NCI-H2227 (cell line): ENCODE data around the gene ADGRD1.
"Not testable (repeated sequence)": the region's sequence is repeated elsewhere in the genome, so short reads cannot be mapped to it uniquely, and the experiment has no call there.

ENCODE experiments used
- DNase-seq: peaks from one replicate; lab custom pipeline; 2025; ENCODE audit not compliant: unreplicated experiment; lab: John Stamatoyannopoulos, UW

ADGRD1 gene

DNA sequence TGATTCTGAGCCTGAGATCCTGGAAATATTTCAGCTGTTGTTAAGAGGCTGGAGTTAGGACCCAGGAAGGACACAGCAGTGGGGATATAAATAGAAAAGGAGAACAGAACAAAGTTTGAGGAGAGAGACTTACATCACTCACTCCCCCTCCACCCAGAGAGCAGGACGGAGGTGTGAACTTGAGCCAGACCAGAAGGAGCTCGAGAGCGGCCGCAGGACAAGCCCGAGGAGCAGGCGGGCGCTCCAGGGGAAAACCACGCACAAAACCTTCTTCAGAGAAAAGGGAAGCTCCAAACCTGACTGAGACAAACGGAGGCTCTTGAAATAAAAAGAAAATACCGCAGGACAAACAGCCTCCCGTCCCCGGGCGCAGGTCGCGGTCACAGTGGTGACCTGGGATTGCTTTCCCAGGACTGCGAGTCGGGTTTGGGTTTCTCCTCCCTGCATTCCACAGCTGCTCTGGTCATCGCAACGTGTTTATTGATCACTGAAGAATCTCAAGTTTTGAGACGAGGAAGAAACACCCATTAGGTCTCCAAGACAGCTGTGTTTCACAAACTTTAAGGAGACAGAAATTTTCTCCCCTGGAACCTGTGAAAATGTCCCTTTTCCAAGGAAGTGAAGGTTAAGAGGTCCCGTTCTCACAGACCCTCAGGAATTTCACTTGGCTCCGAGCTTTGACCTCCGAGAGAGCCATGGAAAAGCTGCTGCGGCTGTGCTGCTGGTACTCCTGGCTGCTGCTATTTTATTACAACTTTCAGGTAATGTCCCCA lies at the start of gene ADGRD1:
Gene ADGRD1, plus strand, starts transcription at position 137 of the 773 bp plus-strand sequence. Its CDS starts 559 bp downstream, at position 696.
- no peak for DNase-seq

DNA sequence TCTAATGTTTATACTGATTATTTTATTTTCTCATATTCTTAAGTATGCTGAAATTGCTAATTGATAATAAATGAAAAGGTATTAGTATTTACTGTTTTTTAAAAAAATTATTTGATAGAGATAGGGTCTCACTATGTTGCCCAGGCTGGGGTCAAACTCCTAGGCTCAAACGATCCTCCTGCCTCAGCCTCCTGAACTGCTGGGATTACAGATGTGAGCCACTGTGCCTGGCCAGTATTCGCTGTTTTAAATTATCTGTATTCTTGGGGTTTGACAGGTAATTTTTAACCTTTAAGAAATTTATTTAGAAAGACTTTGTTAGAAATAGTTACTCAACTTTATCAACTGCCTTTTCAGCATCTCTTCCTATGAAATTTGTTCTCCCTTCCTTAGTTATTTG lies 49.6 kb upstream of the ADGRD1 start:
- no peak for DNase-seq

DNA sequence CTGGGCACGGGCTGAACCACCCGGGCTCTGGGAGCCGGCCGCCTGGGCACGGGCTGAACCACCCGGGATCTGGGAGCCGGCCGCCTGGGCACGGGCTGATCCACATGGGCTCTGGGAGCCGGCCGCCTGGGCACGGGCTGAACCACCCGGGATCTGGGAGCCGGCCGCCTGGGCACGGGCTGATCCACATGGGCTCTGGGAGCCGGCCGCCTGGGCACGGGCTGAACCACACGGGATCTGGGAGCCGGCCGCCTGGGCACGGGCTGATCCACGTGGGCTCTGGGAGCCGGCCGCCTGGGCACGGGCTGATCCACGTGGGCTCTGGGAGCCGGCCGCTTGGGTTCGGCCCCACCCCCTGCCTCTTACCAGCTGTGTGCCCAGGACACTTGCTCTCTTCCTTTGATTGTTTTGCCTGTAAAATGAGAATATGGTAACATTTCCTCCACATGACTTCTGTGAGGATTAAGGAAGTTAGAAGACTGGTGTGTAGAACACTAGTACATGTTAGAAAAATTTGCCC lies 48.7 kb upstream of the ADGRD1 start:
- not testable (repeated sequence) for DNase-seq

DNA sequence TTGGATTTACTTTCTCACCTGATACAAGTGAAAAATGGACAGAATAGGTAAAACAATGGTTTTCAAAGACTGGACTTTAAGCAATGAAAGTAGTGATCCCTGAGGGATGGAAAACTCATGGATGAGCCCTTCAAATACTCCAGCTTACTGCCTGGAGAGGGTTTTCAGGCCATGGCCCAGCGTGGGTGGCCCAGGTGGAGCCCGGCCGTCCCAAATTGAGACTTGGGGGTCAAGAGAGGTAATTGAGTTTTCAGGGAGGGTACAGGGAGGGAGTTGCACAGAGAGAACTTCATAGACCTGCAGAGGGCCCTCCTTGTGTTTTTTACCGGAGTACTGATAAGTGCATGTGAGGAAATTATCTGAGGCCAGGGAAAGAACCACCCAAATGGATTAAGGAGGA lies 44.6 kb upstream of the ADGRD1 start:
- DNase-seq = no peak

DNA sequence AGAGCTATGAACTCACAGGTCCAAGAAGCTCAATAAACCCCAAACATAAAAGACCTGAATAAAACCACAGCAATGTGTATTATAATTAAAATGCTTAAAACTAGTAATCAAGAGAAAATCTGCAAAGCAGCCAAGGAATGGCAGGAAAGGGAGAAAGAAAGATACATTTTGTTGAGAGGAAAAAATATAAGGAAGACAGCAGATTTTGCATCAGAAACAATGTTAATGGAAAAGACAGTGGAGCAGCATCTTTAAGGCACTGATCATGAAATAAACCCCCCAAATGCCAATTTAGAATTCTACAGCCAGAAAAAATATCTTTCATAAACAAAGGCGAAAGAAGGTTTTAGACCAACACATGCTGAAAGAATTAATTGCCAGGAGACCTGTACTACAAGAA lies 42.5 kb upstream of the ADGRD1 start:
- no peak for DNase-seq

DNA sequence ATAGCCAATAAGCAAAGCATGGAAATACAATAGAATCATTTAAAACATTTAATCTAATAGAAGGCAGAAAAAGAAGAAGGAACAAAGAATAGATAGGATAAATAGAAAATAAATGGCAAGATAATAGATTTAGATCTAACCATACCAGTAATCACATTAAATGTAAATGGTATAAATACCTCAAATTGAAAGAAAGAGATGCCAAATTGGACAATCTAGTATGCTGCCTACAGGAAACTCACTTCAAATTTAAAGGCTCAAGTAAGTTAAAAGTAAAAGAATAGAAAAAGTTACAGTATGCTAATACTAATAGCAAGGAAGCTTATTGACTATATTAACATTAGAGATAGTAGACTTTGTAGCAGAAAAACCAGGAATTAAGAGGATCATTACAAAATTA lies 41.8 kb upstream of the ADGRD1 start:
- DNase-seq = no peak

DNA sequence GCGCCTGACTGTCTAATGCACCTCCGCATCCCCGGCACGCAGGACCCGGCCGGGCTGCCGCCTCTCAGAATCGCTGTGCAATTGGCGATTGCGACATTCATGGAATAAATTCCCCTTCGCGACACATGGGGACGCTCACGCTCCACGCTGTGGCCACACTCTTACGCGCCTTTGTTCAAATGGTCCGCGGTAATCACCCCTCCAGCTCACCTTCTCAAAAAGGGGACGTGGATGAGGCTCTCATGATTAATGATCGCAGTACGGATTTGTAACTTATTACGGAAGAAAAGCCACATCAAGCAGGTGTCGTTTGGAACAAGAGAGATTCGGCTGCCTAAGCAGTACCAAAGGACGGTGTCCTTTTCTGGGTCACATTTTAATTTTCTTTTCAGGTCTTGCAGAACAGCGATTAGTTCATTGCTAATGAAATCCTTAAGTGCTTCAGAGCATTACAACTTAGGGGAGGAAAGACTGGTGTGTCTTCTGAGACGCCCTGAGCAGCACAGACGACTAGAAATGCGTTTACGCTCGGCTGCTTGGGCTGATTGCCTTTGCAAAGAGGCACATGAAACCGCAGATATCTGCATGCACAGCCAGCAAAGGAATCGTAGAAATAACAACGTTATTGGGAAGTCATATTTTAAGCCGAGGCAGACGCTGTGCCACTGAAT lies 37.3 kb upstream of the ADGRD1 start:
- peak; percentile 86 for DNase-seq

DNA sequence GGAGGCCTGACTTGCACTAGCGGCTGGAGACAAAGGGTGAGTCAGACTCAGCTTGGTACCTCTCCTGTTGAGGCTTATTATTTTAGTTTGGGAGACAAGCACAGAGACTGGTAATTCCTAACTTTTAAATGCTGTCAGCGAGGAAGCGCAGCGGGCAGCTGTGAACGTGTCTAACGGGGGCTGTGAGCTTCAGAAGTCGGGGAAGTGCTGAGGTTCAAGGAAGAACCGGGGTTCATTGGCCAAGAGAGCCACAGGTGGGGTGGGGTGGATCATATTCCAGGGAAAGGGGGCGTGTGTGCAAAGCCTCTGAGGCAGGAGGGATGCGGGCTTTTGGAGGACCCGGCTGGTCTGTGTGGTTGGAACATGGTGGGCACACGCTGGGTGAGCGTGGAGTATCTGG lies 36.1 kb upstream of the ADGRD1 start:
- DNase-seq = no peak

DNA sequence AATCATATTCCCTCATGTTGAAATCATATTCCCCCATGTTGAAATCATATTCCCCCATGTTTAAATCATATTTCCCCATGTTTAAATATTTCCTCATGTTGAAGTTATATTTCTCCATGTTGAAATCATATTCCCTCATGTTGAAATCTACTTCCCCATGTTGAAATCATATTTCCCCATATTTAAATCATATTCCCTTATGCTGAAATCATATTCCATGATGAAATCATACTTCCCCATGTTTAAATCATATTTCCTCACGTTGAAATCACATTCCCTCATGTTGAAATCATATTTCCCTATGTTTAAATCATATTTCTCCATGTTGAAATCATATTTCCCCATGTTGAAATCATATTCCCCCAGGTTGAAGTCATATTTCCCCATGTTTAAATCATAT lies 34.6 kb upstream of the ADGRD1 start:
- DNase-seq = no peak

DNA sequence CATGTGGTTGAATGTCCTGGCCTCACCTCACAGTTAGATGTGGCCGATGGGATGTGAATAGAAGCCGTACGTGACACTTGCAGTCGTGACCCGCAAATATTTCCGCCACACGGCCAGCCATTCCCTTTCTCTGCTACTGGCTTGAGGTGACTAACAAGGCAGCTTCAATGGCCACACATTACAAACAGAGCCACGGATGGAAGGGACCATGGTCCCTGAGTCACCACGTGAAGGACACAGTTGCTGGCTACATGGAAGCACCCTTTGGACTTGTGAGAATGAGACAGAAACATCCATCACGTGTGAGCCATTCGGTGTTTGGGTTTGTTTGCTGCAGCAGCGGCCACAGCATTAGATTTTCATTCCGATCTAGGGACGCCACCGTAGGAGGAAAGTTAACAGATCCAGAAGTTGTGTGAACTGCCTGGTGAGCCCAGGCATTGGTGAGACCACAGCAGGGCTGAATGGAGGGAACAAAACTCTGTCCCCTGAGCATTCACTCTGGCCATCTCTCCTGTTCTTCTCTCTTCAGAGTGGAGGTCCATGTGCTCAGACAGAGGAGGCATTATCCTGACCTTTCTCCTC lies 33.5 kb upstream of the ADGRD1 start:
- DNase-seq = no peak

DNA sequence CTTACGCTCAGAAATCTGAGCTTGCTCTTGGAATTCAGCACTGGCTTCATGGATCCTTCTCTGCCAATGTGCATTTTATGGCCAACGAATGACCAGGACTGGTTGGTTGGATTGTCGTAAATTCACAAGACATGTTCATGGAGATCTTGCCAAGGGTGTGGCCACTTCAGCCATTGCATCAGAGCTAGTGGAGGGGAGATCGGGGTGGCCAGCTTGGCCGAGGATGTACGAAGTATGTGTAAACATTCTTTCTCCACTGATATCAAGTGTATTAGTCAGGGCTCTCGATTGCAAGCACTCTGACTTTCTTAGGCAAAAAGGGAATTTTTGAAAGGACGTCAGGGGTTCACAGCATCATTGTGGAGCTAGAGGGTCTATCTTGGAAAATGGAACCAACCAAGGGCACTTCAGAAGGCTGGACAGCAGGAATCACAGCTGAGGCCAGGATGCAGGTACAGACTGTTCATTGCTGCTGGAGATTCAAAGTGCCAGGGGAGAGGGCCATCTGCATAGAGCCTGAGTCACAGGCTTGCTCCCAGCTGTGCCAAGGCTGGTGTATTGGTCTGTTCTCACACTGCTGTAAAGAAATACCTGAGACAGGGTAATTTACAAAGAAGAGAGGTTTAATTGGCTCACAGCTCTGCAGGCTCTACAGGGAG lies 32.9 kb upstream of the ADGRD1 start:
- DNase-seq = no peak

DNA sequence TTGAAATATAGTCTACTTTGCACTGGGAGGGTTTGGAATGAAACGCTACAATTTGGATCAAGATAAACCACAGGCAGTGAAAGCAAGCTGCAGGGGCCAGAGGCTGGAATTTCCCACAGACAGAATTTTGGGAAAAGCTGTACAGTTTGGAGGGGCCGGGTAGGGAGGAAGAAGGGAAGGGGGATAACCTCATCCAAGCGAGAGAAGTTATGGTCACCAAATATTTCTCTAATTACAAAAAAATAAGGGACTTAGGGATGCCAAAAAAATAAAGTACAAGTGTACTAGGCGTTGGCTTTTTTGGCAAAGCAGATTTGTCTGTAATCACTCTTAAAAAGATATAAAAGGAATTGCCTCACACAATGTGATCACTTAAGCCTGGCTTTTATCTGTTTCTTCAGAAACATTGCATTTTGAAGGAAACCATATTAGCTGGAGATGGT lies 31.2 kb upstream of the ADGRD1 start:
- no peak for DNase-seq

DNA sequence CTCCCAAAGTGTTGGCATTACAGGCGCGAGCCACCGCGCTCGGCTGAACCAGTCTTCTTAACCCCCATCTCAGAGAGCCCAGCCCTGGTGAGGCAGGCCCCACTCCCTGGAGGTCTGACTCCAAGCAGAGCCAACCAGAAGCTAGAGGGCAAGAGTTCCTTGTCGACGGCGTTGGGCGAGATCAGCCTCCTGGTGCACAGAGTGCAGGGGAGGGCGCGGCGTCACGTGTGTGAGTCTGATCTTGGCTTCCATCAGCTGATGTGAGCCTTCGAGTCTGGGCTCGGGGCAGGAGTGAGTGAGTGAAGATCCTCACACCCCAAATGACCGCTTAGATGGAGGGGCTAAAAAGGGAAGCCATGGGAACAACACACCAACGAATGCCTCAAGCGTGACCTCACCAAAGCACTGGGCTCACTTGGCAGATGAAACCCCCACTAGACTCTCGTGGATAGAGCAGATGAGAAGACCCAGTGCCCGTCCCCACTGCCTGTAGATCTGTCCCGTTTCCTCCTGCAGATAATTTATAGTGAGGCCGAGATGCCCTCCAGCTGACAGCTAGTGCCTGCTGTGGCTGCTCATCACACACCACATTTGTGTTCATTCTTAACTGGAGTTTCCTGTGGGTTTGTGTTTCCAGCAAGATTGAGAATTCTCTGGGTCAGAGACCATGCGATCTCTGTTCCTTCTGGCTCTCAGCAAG lies 28.6 kb upstream of the ADGRD1 start:
- DNase-seq = no peak

DNA sequence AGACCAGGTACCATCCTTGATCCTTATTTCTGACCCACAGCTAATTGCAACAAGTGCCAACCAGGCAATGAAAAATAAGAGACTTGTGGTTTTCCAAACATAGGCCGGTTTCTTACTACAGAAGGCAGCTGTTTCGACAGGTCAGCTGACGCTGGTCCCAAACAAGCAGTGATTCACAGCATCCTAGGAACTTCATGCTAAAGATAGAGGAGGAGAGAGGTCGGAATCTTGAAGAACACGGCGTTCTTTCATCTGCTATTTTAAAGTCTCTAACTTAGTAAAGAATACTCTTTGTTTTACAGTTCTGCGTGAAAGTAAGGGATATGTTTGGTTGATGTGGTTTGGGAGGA lies 28.1 kb upstream of the ADGRD1 start:
- no peak for DNase-seq

DNA sequence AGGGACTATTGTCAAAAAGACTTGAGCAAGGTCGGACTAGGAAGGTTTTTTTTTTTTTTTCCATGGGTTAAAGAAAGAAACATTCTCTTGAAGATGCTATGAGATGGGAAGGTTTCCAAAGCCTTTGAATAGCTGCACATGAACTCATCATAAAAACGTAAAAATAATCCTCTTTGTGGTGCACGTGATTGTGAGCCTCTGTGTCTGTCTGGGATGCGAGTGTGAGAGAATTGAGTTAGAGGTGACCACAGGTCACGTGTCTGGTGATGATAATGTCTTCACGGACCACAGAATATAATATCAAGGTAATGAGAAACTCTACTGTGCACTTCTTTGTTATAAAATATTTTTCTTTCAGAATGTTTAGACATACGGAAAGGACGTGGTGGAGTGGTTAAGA lies 24.3 kb upstream of the ADGRD1 start:
- DNase-seq = no peak

DNA sequence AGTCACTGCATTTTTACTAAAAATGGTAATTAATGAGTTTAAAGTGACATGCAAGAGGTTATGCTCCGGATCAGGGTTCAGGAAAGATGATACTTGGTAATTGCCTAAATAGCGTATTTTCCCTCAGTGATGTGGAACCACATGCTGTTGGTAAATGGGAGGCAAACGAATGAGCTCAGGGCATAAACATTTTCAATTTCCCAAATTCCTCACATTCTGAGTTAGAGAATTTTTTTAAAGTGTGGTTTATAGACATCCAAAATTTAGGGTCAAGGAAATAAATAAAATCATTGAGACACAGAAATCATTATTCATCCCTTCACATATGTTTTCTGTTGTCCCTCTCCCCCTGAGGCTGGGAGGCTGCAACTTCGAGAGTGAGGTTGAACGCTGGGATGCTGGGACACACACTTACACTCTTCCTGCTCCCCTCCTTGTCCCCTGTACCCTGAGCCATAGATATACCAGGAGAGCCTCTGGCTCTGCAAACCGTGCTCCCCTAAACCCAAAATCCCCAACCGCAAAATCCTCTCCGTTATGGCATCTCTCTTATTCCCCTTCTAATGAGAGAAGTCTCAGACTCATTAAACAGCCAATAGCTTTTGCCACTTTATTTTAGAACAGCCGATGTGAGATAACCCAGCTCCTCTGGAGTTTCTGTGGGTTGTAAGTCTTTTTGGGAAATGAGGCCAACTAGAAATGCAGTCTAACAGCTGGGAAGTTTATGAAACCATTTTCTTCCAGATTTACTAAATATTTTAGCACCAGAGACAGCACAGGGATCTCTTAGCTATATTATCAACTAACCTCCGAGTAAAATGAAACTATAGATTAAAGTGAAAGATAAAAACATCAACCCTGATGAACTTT lies 21.4 kb upstream of the ADGRD1 start:
- no peak for DNase-seq

DNA sequence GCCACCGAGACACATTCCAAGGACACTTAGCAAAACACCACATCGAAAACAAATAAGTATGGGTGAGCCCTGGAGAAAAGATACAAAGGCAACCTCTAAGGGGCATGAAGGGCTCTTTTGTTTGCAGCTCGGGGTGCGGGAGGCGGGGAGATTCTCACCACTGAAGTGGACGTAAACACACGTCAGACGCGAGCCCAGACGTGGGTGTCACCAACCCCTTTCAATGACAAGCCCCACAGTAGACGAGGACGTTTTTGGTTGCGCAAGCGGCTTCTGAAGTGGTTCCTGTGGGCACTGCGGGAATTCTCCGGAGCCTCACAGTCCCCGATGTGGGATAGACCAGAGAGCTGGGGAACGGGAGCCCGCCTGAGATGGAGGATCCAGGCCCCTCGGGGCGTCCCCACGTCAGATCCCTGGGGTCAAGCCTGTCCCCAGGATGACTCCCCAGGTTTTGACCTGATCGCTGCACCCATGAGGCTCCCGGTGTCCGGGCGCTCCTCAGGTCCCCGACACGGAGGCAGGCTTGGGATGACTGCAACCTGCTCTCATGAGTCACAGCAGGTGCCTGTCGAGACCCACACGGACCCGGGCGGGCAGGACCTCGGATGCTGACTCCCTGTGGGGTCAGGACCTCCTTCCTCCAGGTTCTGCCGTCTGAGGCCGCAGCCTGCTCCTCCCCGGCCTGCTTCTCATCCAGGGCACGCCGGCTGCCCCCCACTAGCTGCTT lies 20.3 kb upstream of the ADGRD1 start:
- DNase-seq = no peak

DNA sequence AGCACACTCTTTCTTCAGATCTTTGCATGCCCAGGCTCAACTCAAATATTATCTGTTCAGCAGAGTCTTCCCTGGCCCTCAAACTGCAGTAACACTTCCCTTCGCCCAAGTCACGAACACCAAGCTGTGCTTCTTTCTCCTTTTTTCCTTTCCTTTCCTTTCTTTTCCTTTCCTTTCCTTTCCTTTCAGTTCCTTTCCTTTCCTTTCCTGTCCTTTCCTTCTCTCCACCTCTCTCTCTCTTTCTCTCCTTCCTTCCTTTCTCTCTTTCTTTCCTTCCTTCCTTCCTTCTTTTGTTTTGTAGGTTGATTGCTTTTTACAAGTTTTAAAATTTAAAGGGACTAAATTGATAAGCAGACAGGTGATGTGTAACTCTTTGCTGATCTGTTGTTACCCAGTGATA lies 19.0 kb upstream of the ADGRD1 start:
- no peak for DNase-seq

DNA sequence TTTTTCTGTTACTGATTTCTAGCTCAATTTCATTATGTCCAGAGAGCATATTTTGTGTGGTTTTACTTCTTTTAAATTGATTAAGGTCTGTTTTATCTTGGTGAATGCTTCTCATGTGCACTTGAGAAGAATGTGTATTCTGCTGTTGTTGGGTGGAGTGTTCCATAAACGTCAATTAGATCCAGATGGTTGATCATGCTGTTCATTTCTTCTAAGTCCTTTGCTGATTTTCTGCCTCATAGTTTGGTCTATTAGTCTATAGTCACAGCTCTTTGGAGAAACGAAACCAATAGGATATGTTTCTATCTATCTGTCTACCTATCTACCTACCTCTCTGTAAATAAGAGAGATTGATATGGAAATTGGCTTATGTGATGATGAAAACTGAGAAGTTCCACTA lies 17.1 kb upstream of the ADGRD1 start:
- no peak for DNase-seq
